Erythroblast (primary cell): ENCODE data around the gene KMT2A.

Experiments used
- GATA1 ChIP-seq: IDR thresholded peaks from 2 replicates; pipeline ENCODE4 v1.6.1; 2011; ENCODE audit warnings: low read depth, mild to moderate bottlenecking, control low read depth, low read length, moderate library complexity
- POLR2A ChIP-seq: IDR thresholded peaks from 2 replicates; pipeline ENCODE4 v1.6.1; 2011; ENCODE audit warnings: mild to moderate bottlenecking, low read length

DNA sequence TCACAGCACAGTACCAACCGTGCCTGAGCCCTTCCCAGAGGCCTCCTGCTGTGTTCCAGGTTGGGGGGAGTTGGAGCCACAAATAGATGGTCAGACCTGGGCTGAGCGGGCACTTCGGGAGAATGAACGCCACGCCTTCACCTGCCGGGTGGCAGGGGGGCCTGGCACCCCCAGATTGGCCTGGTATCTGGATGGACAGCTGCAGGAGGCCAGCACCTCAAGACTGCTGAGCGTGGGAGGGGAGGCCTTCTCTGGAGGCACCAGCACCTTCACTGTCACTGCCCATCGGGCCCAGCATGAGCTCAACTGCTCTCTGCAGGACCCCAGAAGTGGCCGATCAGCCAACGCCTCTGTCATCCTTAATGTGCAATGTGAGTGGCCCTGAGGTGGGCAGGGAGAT is 95.8 kb downstream of the KMT2A start:
- TF ChIP-seq POLR2A (no peak), GATA1 (no peak)
